Hematopoietic multipotent progenitor cell (in vitro differentiated cells): ENCODE data around the gene SIGLEC9. TPM values are rescaled to one million over a fixed set of nuclear protein-coding genes. Genes with fewer than 3 reads are reported as not detected.
A peak's percentile ranks its signal among the peaks of the same experiment; 100 is the strongest.

Experiments used
- DNase-seq, 3 donors: peaks; one replicate each; pipeline ENCODE4 v3.0.0-alpha.2; 2011 to 2015; ENCODE audit warnings: low read depth in 2 of 3, low spot score in 2 of 3
- total RNA-seq: library from RNA; depleted of rRNA; stranded (reverse); fragments of >200 nt; gene quantifications from one replicate; pipeline ENCODE4 v1.2.3, GENCODE V29; 2012

Gene SIGLEC9
- total RNA-seq: 0.27 TPM

GRCh38 chr19:51124729-51125128 lies at the start of gene SIGLEC9:
Gene SIGLEC9, plus strand, starts transcription at chr19:51124906. Its CDS starts 69 bp downstream, at chr19:51124975.
- no peak for DNase-seq

GRCh38 chr19:51075998-51076397 lies 48.7 kb upstream of the SIGLEC9 start:
- no peak for DNase-seq

- no peak for DNase-seq
These were observed 48.0 kb upstream of the SIGLEC9 start for GRCh38 chr19:51076631-51077213.

- DNase-seq: no peak
These were observed 46.6 kb upstream of the SIGLEC9 start for GRCh38 chr19:51078104-51078503.

GRCh38 chr19:51078731-51079130 lies 46.0 kb upstream of the SIGLEC9 start:
- no peak for DNase-seq

- DNase-seq: no peak
These were observed 45.1 kb upstream of the SIGLEC9 start for GRCh38 chr19:51079481-51080110.

- DNase-seq: no peak
These were observed 43.2 kb upstream of the SIGLEC9 start for GRCh38 chr19:51081476-51081875.

- no peak for DNase-seq
These were observed 42.1 kb upstream of the SIGLEC9 start, which contains the start of gene KLK14 for GRCh38 chr19:51082611-51083010. Gene KLK14, minus strand, starts transcription at chr19:51082887. Its CDS starts 273 bp downstream, at chr19:51082614.

GRCh38 chr19:51083181-51083580 lies 41.5 kb upstream of the SIGLEC9 start:
- no peak for DNase-seq

GRCh38 chr19:51083783-51084182 lies 40.9 kb upstream of the SIGLEC9 start:
- no peak for DNase-seq

- DNase-seq: no peak
These were observed 40.2 kb upstream of the SIGLEC9 start for GRCh38 chr19:51084505-51084904.

- DNase-seq: no peak
These were observed 38.4 kb upstream of the SIGLEC9 start for GRCh38 chr19:51086153-51086850.

- DNase-seq: no peak
These were observed 34.9 kb upstream of the SIGLEC9 start for GRCh38 chr19:51089786-51090185.

GRCh38 chr19:51090471-51090870 lies 34.2 kb upstream of the SIGLEC9 start:
- DNase-seq: no peak

GRCh38 chr19:51091126-51091525 lies 33.6 kb upstream of the SIGLEC9 start:
- DNase-seq: no peak

GRCh38 chr19:51091895-51092873 lies 32.5 kb upstream of the SIGLEC9 start:
- DNase-seq: no peak

- no peak for DNase-seq
These were observed 31.6 kb upstream of the SIGLEC9 start for GRCh38 chr19:51093101-51093500.

- DNase-seq: no peak
These were observed 31.0 kb upstream of the SIGLEC9 start for GRCh38 chr19:51093510-51094345.

- peak in 2 of 3 donors; percentile 18 to 49 for DNase-seq
These were observed 29.9 kb upstream of the SIGLEC9 start for GRCh38 chr19:51094696-51095279.
